GM12892 (cell line): ENCODE data around the gene GAL.

Experiments
- DNase-seq: peaks from one replicate; pipeline ENCODE4 v3.0.0; 2011; ENCODE audit not compliant: insufficient read length
- FAIRE-seq: peaks from 2 replicates; lab custom pipeline; 2011; peaks lifted over from hg19 to GRCh38; lab: Jason Lieb, UNC
- POLR2A ChIP-seq: IDR thresholded peaks from 2 replicates; pipeline ENCODE4 v1.6.1; 2011; ENCODE audit warnings: low read depth, low read length, control low read depth
- POLR2AphosphoS5 ChIP-seq: IDR thresholded peaks from 2 replicates; pipeline ENCODE4 v1.6.1; 2011; ENCODE audit warnings: low read depth, low read length, control low read depth
- TAF1 ChIP-seq: IDR thresholded peaks from 2 replicates; pipeline ENCODE4 v1.6.1; 2011; ENCODE audit warnings: low read depth, mild to moderate bottlenecking, control low read depth, low read length, borderline replicate concordance

The GAL gene

DNA sequence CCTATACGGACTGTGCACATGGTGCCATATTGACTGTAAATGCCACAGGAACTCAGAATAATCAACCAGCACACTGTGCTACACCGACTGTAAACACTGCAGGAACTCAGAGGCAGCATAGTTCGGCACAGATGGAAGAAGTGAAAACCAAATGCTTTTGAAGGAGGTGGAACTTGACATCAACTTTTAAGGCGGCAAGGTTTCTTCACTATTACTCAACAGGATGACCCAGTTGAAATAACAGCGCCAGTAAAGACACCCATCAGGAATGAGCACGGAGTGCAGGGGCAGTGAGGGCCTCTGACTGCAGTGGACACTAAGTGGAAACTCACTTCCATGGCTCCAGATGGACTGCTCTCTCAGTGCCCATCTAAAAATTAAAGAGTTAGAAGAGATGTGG lies 51.3 kb downstream of the GAL start:
- TF ChIP-seq POLR2A = no peak
- TF ChIP-seq TAF1 = no peak
- TF ChIP-seq POLR2AphosphoS5 = no peak
- DNase-seq = no peak
- FAIRE-seq = no peak
